Activated T-cell treated with anti-CD3 and anti-CD28 coated beads for 48 hours (primary cell): ENCODE data around the gene ARHGEF25.
"Not testable (repeated sequence)": the region's sequence is repeated elsewhere in the genome, so short reads cannot be mapped to it uniquely, and the experiment has no call there.

Experiments used
- DNase-seq: peaks from one replicate; pipeline ENCODE4 v3.0.0-alpha.2; 2020; ENCODE audit warnings: low read depth

Gene ARHGEF25

DNA sequence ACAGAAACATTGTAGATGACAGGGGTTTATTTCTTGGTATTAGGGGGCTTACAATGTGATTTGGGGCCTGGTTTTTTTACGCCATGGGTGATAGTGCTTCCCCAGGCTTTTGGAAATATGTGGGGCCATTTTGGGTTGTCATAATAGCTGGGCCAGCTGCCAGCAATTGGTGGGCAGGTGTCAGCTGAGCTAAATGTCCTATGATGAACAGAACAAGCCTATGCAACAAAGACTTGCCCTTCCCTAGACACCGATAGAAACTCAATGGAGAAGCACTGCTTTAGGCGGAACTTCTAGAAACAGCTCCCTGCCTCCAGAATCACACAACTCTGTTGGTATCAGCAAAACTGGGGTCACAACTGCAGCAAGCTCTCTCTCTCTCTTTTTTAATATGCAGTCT lies 26.9 kb downstream of the ARHGEF25 start:
- no peak for DNase-seq

- no peak for DNase-seq
These were observed 29.2 kb downstream of the ARHGEF25 start for GRCh38 chr12:57640175-57641042.

DNA sequence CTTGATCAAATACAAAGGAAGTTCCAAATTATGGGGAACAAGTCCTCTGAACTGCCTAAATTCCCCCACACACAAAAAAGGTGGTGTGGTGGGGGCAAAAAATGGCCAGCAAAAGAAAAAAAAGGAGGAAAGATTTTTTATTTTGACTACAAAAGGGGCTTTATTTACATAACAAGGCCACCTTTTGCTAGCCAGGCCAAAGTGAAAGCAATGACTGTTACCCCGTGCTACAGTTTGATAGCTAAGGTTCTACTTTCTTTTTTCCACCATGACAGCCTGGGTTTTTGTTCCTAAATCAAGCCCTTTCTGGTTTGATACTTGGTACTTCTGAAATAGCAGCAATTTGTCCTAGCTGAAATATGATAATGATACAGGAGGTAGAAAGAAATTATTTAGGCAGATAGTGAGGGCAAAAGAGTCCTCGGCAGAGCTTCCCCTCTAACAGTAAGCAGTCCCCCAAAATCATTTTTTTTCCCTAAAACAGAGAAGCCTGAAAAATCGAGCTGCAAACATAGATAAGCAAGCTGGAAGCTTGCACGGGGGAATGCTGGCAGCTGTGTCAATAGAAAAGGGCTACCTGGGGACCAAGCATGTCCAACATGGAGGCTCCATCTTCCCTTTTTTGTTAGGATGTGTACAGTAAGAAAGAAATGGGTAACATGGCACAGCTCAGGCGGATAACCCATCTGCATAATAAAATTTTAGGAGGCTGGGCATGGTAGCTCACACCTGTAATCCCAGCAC lies 30.6 kb downstream of the ARHGEF25 start:
- no peak for DNase-seq

DNA sequence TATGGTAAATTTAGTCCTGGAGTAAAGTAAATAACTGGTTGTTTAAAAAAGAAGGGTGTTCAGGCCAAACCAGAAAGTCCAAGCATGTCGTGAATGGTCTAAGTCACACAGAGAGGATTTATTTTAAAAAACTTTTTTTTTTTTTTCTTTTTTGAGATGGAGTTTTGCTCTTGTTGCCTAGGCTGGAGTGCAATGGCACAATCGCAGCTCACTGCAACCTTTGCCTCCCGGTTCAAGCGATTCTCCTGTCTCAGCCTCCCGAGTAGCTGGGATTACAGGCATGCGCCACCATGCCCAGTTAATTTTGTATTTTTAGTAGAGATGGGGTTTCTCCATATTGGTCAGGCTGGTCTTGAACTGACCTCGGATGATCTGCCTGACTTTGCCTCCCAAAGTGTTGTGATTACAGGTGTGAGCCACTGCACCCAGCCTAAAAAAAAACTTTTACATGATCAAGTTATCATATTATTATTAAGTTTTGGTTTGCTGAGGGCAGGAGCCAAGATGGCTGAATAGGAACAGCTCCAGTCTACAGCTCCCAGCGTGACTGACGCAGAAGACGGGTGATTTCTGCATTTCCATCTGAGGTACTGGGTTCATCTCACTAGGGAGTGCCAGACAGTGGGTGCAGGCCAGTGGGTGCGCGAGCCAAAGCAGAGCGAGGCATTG lies 34.9 kb downstream of the ARHGEF25 start:
- not testable (repeated sequence) for DNase-seq

DNA sequence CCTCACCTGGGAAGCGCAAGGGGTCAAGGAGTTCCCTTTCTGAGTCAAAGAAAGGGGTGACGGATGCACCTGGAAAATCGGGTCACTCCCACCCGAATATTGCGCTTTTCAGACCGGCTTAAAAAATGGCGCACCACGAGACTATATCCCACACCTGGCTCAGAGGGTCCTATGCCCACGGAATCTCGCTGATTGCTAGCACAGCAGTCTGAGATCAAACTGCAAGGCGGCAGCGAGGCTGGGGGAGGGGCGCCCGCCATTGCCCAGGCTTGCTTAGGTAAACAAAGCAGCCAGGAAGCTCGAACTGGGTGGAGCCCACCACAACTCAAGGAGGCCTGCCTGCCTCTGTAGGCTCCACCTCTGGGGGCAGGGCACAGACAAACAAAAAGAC lies 35.4 kb downstream of the ARHGEF25 start:
- DNase-seq, result not testable (repeated sequence)

GRCh38 chr12:57654042-57654441 lies 42.8 kb downstream of the ARHGEF25 start:
- DNase-seq, result no peak

DNA sequence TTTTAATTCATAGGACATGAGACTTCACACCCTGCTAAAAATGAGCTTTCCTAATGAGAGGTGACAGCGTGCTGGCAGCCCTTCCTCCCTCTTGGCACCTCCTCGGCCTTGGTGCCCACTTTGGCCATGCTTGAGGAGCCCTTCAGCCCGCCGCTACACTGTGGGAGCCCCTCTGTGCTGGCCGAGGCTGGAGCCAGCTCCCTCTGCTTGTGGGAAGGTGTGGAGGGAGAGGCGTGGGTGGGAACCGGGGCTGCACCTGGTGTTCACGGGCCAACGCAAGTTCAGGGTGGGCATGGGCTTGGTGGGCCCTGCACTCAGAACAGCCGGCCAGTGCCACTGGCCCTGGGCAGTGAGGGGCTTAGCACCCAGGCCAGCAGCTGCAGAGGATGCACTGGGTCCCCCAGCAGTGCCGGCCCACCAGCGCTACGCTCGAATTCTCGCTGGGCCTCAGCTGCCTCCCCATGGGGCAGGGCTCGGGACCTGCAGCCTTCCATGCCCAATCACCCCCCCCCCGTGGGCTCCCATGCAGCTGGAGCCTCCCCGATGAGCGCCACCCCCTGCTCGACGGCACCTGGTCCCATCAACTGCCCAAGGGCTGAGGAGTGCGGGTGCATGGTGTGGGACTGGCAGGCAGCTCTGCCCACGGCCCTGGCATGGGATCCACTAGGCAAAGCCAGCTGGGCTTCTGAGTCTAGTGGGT lies 44.5 kb downstream of the ARHGEF25 start:
- no peak for DNase-seq

GRCh38 chr12:57656408-57656807 lies 45.2 kb downstream of the ARHGEF25 start:
- DNase-seq, result not testable (repeated sequence)

DNA sequence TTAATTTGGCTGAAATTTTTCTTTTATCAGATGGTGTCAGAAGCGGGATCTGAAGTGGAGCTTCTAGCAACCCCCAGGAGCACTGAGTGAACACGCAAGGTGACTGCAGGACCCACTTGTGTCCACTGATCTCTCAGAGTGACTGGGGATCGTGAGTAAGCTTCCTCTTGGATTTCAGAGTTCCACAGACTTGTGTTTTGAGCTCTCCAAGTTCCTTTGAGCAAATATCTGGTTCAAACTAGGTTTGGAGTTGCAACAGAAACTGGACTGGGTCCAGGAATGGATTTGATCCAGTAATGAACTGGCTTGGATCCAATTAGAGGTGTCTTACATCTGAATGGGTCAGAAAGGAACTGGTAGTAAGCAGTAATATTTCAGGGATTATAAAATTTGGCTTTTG lies 46.5 kb downstream of the ARHGEF25 start:
- DNase-seq, result no peak

- DNase-seq, result no peak
These were observed 47.7 kb downstream of the ARHGEF25 start for GRCh38 chr12:57658890-57659289.

DNA sequence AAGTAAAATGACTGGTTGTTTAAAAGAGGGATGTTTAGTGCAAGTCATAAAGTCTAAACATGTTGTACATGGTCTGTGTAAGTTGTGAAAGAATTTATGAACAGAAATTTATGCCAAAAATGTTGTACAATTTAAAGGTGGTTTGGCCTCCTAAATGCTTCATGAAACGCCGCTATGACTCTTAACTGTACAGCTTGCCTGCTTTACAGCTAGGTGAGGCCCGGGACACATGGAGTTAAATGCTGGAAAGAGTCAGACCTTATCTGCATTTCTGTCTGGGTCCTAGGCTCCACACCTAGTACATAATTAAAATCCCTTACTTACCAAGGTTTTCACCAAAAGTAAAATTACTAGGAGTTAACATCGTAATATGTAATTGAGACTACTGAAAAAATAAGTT lies 50.1 kb downstream of the ARHGEF25 start:
- no peak for DNase-seq

DNA sequence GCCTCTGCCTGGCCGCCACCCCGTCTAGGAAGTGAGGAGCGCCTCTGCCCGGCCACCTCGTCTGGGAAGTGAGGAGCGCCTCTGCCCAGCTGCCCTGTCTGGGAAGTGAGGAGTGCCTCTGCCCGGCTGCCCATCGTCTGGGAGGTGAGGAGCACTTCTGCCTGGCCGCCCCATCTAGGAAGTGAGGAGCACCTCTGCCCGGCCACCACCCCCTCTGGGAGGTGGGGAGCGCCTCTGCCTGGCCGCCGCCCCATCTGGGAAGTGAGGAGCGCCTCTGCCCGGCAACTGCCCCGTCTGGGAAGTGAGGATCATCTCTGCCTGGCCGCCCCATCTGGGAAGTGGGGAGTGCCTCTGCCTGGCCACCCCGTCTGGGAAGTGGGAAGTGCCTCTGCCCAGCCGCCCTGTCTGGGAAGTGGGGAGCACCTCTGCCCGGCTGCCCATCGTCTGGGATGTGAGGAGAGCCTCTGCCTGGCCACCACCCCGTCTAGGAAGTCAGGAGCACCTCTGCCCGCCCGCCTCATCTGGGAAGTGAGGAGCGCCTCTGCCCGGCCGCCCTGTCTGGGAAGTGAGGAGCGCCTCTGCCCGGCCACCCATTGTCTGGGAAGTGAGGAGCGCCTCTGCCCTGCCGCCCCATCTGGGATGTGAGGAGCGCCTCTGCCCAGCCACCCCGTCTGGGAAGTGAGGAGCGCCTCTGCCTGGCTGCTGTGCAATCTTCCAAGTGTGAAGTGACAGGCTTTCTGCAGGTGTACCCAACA lies 54.0 kb downstream of the ARHGEF25 start:
- not testable (repeated sequence) for DNase-seq
